Measurements from ENCODE around the gene BMP8A. TPM values are rescaled to one million over a fixed set of nuclear protein-coding genes. Genes with fewer than 3 reads are reported as not detected.

The BMP8A gene
- total RNA-seq, 1 donor from 2014 or later = not detected

GRCh38 chr1:39572379-39573096 lies 81.1 kb downstream of the BMP8A start:
- peaks cover 38% of the 10 kb centered on the region for H3K4me1 Mint-ChIP-seq
- Histone ChIP-seq H4K20me1 (ENCODE audit: low read depth) (peaks cover 73% of the 10 kb centered on the region), H3K79me2 (ENCODE audit: low read depth) (peaks cover 61% of the 10 kb centered on the region), H3K36me3 (peaks cover 20% of the 10 kb centered on the region), H3K9ac (no peak overlapping the region), H3K27me3 (no peaks in the 10 kb centered on the region), H3K9me3 (ENCODE audit: low read depth) (no peaks in the 10 kb centered on the region), H3K27ac (peak overlapping the region; percentile 40), H3F3A (ENCODE audit: low read depth) (peaks cover 3% of the 10 kb centered on the region), H3K4me2 (peak overlapping the region; percentile 90), H3K4me3 (no peak overlapping the region), H3K4me1 (peaks cover 20% of the 10 kb centered on the region), H2AFZ (replicated peaks) (no peak overlapping the region)
- no peaks in the 10 kb centered on the region for H3K9me3 Mint-ChIP-seq
- H3K4me3 Mint-ChIP-seq = no peak overlapping the region
- TF ChIP-seq EZH2 (IDR thresholded peaks at IDR 0.05) (no peak), CTCF (IDR thresholded peaks at IDR 0.05) (no peak), EZH2phosphoT487 (IDR thresholded peaks at IDR 0.05) (no peak)
- H3K36me3 Mint-ChIP-seq = peaks cover 54% of the 10 kb centered on the region
- no peak overlapping the region for H3K27ac Mint-ChIP-seq
- no peak for DNase-seq (ENCODE audit: low spot score)
- peaks cover 3% of the 10 kb centered on the region for H3K27me3 Mint-ChIP-seq (ENCODE audit: insufficient read depth, low read depth)

GRCh38 chr1:39573097-39573465 lies 81.6 kb downstream of the BMP8A start:
- H3K4me3 Mint-ChIP-seq = peak overlapping the region; percentile 59
- peaks cover 51% of the 10 kb centered on the region for H3K36me3 Mint-ChIP-seq
- no peaks in the 10 kb centered on the region for H3K9me3 Mint-ChIP-seq
- no peak overlapping the region for H2AFZ ChIP-seq (replicated peaks)
- peaks cover 20% of the 10 kb centered on the region for H3K36me3 ChIP-seq
- peak overlapping the region; percentile 40 for H3K27ac ChIP-seq
- H3K27ac Mint-ChIP-seq = no peak overlapping the region
- peaks cover 38% of the 10 kb centered on the region for H3K4me1 Mint-ChIP-seq
- no peaks in the 10 kb centered on the region for H3K9me3 ChIP-seq (ENCODE audit: low read depth)
- no peaks in the 10 kb centered on the region for H3K27me3 ChIP-seq
- H3K27me3 Mint-ChIP-seq (ENCODE audit: insufficient read depth, low read depth) = peaks cover 6% of the 10 kb centered on the region
- H3K4me3 ChIP-seq = peak overlapping the region; percentile 100
- peak overlapping the region; percentile 90 for H3K4me2 ChIP-seq
- H3F3A ChIP-seq (ENCODE audit: low read depth) = peaks cover 4% of the 10 kb centered on the region
- DNase-seq (ENCODE audit: low spot score) = no peak
- peaks cover 73% of the 10 kb centered on the region for H4K20me1 ChIP-seq (ENCODE audit: low read depth)
- H3K79me2 ChIP-seq (ENCODE audit: low read depth) = peaks cover 59% of the 10 kb centered on the region
- H3K9ac ChIP-seq = no peak overlapping the region
- TF ChIP-seq EZH2phosphoT487 (IDR thresholded peaks at IDR 0.05) (no peak), EZH2 (IDR thresholded peaks at IDR 0.05) (no peak), CTCF (IDR thresholded peaks at IDR 0.05) (no peak)
- peaks cover 20% of the 10 kb centered on the region for H3K4me1 ChIP-seq

GRCh38 chr1:39573736-39574624 lies 82.5 kb downstream of the BMP8A start:
- Histone ChIP-seq H3K79me2 (ENCODE audit: low read depth) (peaks cover 59% of the 10 kb centered on the region), H3K9me3 (ENCODE audit: low read depth) (no peaks in the 10 kb centered on the region), H3K4me3 (peak overlapping the region; percentile 100), H3K9ac (no peak overlapping the region), H3F3A (ENCODE audit: low read depth) (peaks cover 4% of the 10 kb centered on the region), H3K36me3 (peaks cover 14% of the 10 kb centered on the region), H3K4me1 (peaks cover 20% of the 10 kb centered on the region), H2AFZ (replicated peaks) (no peak overlapping the region), H4K20me1 (ENCODE audit: low read depth) (peaks cover 71% of the 10 kb centered on the region), H3K27me3 (no peaks in the 10 kb centered on the region), H3K4me2 (peak overlapping the region; percentile 90), H3K27ac (no peak overlapping the region)
- Mint-ChIP-seq H3K27me3 (ENCODE audit: insufficient read depth, low read depth) (peaks cover 6% of the 10 kb centered on the region), H3K27ac (no peak overlapping the region), H3K9me3 (no peaks in the 10 kb centered on the region), H3K4me1 (peaks cover 38% of the 10 kb centered on the region), H3K4me3 (peak overlapping the region; percentile 95), H3K36me3 (peaks cover 43% of the 10 kb centered on the region)
- no peak for TF ChIP-seq EZH2phosphoT487 (IDR thresholded peaks at IDR 0.05)
- no peak for TF ChIP-seq CTCF (IDR thresholded peaks at IDR 0.05)
- DNase-seq (ENCODE audit: low spot score) = no peak
